Measurements from ENCODE around the gene ZIC4.

DNA sequence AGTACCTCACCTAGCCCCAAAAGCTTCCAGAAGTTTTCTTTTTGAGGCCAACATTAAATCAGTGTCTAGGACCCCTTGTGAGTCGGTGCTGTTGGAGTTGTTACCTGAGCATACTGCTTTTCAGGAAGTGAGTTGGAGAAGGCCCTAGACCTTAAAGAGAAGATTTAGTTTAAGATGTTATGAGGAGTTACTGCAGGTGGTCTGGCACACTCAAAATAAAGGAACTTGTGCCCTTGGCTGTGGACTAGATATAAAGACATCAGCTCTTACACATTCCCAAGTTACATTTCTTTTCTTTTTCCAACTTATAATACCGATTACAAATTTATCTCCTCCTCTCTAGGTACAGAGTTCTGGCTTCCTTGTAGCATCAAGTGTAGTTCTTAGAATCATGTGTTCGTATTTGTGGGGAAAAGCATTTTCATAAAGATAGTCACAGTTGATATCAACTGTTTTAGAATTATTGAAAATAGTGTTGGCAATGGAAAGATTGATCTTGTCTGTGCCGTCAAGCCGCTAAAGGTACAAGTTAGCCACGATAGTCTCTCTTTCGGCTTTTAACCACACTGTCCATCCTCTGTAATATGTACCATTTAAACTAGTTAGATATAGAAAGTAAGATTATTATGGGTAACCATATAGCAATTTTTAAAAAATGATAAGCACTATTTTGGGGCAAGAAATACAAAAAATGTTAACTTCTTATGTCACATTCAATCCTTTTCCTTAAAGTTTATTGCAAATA, 11.4 kb upstream of the ZIC4 start:
- TF ChIP-seq RBBP5 (conservative IDR thresholded peaks at IDR 0.05) (no peak), CHD4 (IDR thresholded peaks at IDR 0.05) (no peak), JUND (IDR thresholded peaks at IDR 0.05; ENCODE audit: low read depth, low read length) (no peak)
- TF ChIP-seq, protein P1, sequence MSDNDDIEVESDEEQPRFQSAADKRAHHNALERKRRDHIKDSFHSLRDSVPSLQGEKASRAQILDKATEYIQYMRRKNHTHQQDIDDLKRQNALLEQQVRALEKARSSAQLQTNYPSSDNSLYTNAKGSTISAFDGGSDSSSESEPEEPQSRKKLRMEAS (IDR thresholded peaks at IDR 0.05; ENCODE audit: low read depth, low read length): no peak
- TF ChIP-seq, protein P2, sequence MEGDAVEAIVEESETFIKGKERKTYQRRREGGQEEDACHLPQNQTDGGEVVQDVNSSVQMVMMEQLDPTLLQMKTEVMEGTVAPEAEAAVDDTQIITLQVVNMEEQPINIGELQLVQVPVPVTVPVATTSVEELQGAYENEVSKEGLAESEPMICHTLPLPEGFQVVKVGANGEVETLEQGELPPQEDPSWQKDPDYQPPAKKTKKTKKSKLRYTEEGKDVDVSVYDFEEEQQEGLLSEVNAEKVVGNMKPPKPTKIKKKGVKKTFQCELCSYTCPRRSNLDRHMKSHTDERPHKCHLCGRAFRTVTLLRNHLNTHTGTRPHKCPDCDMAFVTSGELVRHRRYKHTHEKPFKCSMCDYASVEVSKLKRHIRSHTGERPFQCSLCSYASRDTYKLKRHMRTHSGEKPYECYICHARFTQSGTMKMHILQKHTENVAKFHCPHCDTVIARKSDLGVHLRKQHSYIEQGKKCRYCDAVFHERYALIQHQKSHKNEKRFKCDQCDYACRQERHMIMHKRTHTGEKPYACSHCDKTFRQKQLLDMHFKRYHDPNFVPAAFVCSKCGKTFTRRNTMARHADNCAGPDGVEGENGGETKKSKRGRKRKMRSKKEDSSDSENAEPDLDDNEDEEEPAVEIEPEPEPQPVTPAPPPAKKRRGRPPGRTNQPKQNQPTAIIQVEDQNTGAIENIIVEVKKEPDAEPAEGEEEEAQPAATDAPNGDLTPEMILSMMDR (IDR thresholded peaks at IDR 0.05 in 2 of 3, conservative IDR thresholded peaks at IDR 0.05 in 1 of 3; ENCODE audit: control insufficient read depth in 2 of 3, extremely low read depth in 1 of 3, insufficient read depth in 1 of 3, low read depth in 3 of 3, low read length in 3 of 3): no peak
- TF ChIP-seq, protein P3, sequence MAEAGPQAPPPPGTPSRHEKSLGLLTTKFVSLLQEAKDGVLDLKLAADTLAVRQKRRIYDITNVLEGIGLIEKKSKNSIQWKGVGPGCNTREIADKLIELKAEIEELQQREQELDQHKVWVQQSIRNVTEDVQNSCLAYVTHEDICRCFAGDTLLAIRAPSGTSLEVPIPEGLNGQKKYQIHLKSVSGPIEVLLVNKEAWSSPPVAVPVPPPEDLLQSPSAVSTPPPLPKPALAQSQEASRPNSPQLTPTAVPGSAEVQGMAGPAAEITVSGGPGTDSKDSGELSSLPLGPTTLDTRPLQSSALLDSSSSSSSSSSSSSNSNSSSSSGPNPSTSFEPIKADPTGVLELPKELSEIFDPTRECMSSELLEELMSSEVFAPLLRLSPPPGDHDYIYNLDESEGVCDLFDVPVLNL (IDR thresholded peaks at IDR 0.05; ENCODE audit: low read depth, low read length): no peak
- TF ChIP-seq, protein P4, sequence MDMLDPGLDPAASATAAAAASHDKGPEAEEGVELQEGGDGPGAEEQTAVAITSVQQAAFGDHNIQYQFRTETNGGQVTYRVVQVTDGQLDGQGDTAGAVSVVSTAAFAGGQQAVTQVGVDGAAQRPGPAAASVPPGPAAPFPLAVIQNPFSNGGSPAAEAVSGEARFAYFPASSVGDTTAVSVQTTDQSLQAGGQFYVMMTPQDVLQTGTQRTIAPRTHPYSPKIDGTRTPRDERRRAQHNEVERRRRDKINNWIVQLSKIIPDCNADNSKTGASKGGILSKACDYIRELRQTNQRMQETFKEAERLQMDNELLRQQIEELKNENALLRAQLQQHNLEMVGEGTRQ (IDR thresholded peaks at IDR 0.05; ENCODE audit: borderline replicate concordance, low read depth, low read length): no peak

Data from GM12878 (cell line).